GM12874 (cell line): Measurements from ENCODE around the gene DAG1.
A peak's percentile ranks its signal among the peaks of the same experiment; 100 is the strongest.

Experiments
- CTCF ChIP-seq: IDR thresholded peaks from 2 replicates; pipeline ENCODE4 v1.5.1; 2011; ENCODE audit warnings: low read depth, mild to moderate bottlenecking, control low read depth, low read length, moderate library complexity; ENCODE audit not compliant: insufficient read depth

The DAG1 gene

GRCh38 chr3:49539659-49540560 lies 69.8 kb downstream of the DAG1 start:
- TF ChIP-seq CTCF: peak; percentile 94

- TF ChIP-seq CTCF: no peak
Measured at GRCh38 chr3:49552087-49552486, 82.0 kb downstream of the DAG1 start.

- TF ChIP-seq CTCF: no peak
Measured at GRCh38 chr3:49553324-49553691, 83.2 kb downstream of the DAG1 start.

- TF ChIP-seq CTCF: no peak
Measured at GRCh38 chr3:49553692-49554632, 83.9 kb downstream of the DAG1 start, which contains the start of gene BSN. TSS of gene BSN (plus strand) at chr3:49554477. CDS start at chr3:49554603, 126 bp downstream.

GRCh38 chr3:49554633-49555265 lies 84.7 kb downstream of the DAG1 start:
- TF ChIP-seq CTCF: no peak

- no peak for TF ChIP-seq CTCF
Measured at GRCh38 chr3:49556500-49557275, 86.6 kb downstream of the DAG1 start.
